PC-3 (cell line): Measurements from ENCODE around the gene IL1RAPL2. TPM values are rescaled to one million over a fixed set of nuclear protein-coding genes. Genes with fewer than 3 reads are reported as not detected.

Experiments used
- ATAC-seq: fragments of 200-7000 bp; cut with Tn5 transposase; 2 replicates; pipeline ENCODE4 v1.9.1; 2020; ENCODE audit warnings: mild to moderate bottlenecking, moderate library complexity
- BruUV-seq: library from RNA; stranded (reverse); fragments of 400-500 nt; replicated peaks from 2 replicates; lab custom pipeline; 2021; lab: Mats Ljungman, UMichigan
- CTCF ChIA-PET: fragments of 300-600 bp; sonication (Branson Sonifier 250); formaldehyde crosslinking; loops from one replicate; lab custom pipeline; 2022; ENCODE audit warnings: antibody characterized with exemption; lab: Charles Lee
- POLR2A ChIA-PET: fragments of 300-600 bp; sonication (Branson Sonifier 250); formaldehyde crosslinking; loops from one replicate; lab custom pipeline; 2022; ENCODE audit warnings: antibody characterized with exemption; ENCODE audit not compliant: unreplicated experiment; lab: Charles Lee
- DNase-seq: peaks from one replicate; pipeline ENCODE4 v3.0.0-alpha.2; 2015
- H2AFZ ChIP-seq: fragments of 300-600 bp; sonication (generic); 2 replicates; pipeline ENCODE4 v1.6.0; 2016; ENCODE audit warnings: antibody characterized with exemption, low read length
- H3F3A ChIP-seq: fragments of 300-600 bp; sonication (generic); one replicate; pipeline ENCODE4 v1.6.0; 2017; ENCODE audit warnings: antibody characterized with exemption, low read length, control low read depth, mild to moderate bottlenecking; ENCODE audit not compliant: unreplicated experiment
- H3K27ac ChIP-seq: fragments of 300-600 bp; sonication (generic); 2 replicates; pipeline ENCODE4 v1.5.1; 2016; ENCODE audit warnings: mild to moderate bottlenecking, low read length
- H3K27me3 ChIP-seq: fragments of 300-600 bp; sonication (generic); 2 replicates; pipeline ENCODE4 v1.6.1; 2016; ENCODE audit warnings: low read length, mixed read lengths
- H3K36me3 ChIP-seq: fragments of 300-600 bp; sonication (generic); 2 replicates; pipeline ENCODE4 v1.6.1; 2016; ENCODE audit warnings: low read depth, mixed run types, low read length, mixed read lengths
- H3K4me1 ChIP-seq: fragments of 300-600 bp; sonication (generic); 2 replicates; pipeline ENCODE4 v1.5.1; 2016; ENCODE audit warnings: low read length; ENCODE audit not compliant: insufficient read depth
- H3K4me2 ChIP-seq: fragments of 300-600 bp; sonication (generic); 2 replicates; pipeline ENCODE4 v1.6.0; 2016; ENCODE audit warnings: low read length
- H3K4me3 ChIP-seq: fragments of 300-600 bp; sonication (generic); 2 replicates; pipeline ENCODE4 v1.5.1; 2016; ENCODE audit warnings: mild to moderate bottlenecking, low read length, mixed read lengths
- H3K79me2 ChIP-seq: fragments of 300-600 bp; sonication (generic); 2 replicates; pipeline ENCODE4 v1.6.1; 2017; ENCODE audit warnings: low read length, mixed read lengths
- H3K9ac ChIP-seq: fragments of 300-600 bp; sonication (generic); 2 replicates; pipeline ENCODE4 v1.6.0; 2016; ENCODE audit warnings: mild to moderate bottlenecking, low read length
- H3K9me2 ChIP-seq: fragments of 300-600 bp; sonication (generic); replicated peaks from 2 replicates; pipeline ENCODE4 v1.6.1; 2016; ENCODE audit warnings: mixed run types, low read length, mixed read lengths
- H3K9me3 ChIP-seq: fragments of 300-600 bp; sonication (generic); 2 replicates; pipeline ENCODE4 v1.6.1; 2016; ENCODE audit warnings: low read length, mixed read lengths
- H4K20me1 ChIP-seq: fragments of 300-600 bp; sonication (generic); 2 replicates; pipeline ENCODE4 v1.6.1; 2016; ENCODE audit warnings: low read length, mixed read lengths
- CTCF ChIP-seq: fragments of 300-600 bp; sonication (generic); conservative IDR thresholded peaks from 2 replicates; pipeline ENCODE4 v1.5.1; 2017; ENCODE audit warnings: antibody characterized with exemption, low read depth, mild to moderate bottlenecking, low read length
- EZH2 ChIP-seq: fragments of 300-600 bp; sonication (generic); IDR thresholded peaks from one replicate; pipeline ENCODE4 v1.6.1; 2017; ENCODE audit warnings: antibody characterized with exemption, mild to moderate bottlenecking, low read length; ENCODE audit not compliant: unreplicated experiment
- EZH2phosphoT487 ChIP-seq: fragments of 300-600 bp; sonication (generic); IDR thresholded peaks from 2 replicates; pipeline ENCODE4 v1.6.1; 2018; ENCODE audit warnings: mild to moderate bottlenecking, antibody characterized with exemption, low read length, borderline replicate concordance
- intact Hi-C: fragments of 100-400 bp; cut with micrococcal nuclease; formaldehyde crosslinking; loops from 2 replicates; pipeline ENCODE4 v1.9.0; 2023
- total RNA-seq: library from RNA; depleted of rRNA; stranded (reverse); fragments of >200 nt; gene quantifications from 2 replicates; pipeline ENCODE4 v1.2.3, GENCODE V29; 2014

IL1RAPL2 gene
- total RNA-seq, 1 experiment from 2014 or later: 0.62 TPM

GRCh38 chrX:105550043-105550663 lies 984.2 kb downstream of the IL1RAPL2 start:
- Histone ChIP-seq H3K27ac (no peak overlapping the region), H3K36me3 (no peaks in the 10 kb centered on the region), H3F3A (no peaks in the 10 kb centered on the region), H3K4me1 (peaks cover 12% of the 10 kb centered on the region), H3K79me2 (no peaks in the 10 kb centered on the region), H3K4me3 (no peak overlapping the region), H3K9me3 (no peaks in the 10 kb centered on the region), H3K9ac (no peak overlapping the region), H3K9me2 (no peaks in the 10 kb centered on the region), H2AFZ (no peak overlapping the region), H4K20me1 (no peaks in the 10 kb centered on the region), H3K4me2 (no peak overlapping the region), H3K27me3 (no peaks in the 10 kb centered on the region)
- DNase-seq: no peak
- no TSS peak for BruUV-seq
- POLR2A ChIA-PET: no interaction called here
- no peak for ATAC-seq
- CTCF ChIA-PET: no interaction called here
- TF ChIP-seq CTCF (no peak), EZH2 (no peak), EZH2phosphoT487 (no peak)
- intact Hi-C loops: loop anchor here (5.0 kb wide), 2 partner anchors 57 to 147 kb away; no protein-coding TSS in a partner anchor

DNA sequence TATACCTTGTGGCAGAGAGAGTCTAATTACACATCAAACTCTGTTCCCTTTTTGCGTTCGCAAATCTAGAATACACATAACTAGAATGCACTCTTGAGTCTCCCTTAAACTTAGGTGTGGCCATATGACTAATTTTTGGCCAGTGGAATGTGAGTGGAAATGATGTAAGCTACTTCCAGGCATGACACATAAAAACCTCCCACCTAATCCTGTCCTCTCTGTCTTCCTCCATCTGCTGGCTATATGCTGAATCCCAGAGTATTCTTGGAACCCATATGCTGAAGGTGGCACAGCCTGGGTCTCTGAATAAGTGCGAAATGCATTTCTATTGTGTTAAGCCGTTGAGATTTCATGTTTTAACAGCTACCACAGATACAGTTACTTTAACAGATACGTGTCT lies 986.4 kb downstream of the IL1RAPL2 start:
- DNase-seq (peak; percentile 88), ATAC-seq (peak; percentile 99)
- peak overlapping the region; percentile 29; the same call in 1 of the 2 replicates for H3K4me2 ChIP-seq
- no peak overlapping the region for H2AFZ ChIP-seq
- POLR2A ChIA-PET: interaction anchor here (0.6 kb wide), 1 partner anchor 220 kb away, joined by 3 read pairs; no protein-coding TSS in a partner anchor
- no TSS peak for BruUV-seq
- H3K4me1 ChIP-seq: peaks cover 12% of the 10 kb centered on the region
- no peaks in the 10 kb centered on the region for H3K79me2 ChIP-seq
- peak overlapping the region; percentile 45 for H3K27ac ChIP-seq
- TF ChIP-seq EZH2 (no peak), CTCF (peak; percentile 58)
- no peaks in the 10 kb centered on the region for H3K36me3 ChIP-seq
- no peaks in the 10 kb centered on the region for H4K20me1 ChIP-seq
- CTCF ChIA-PET: interaction anchor here (0.6 kb wide), 2 partner anchors 239 to 415 kb away, joined by 3 read pairs; no protein-coding TSS in a partner anchor
- H3K9me3 ChIP-seq: no peaks in the 10 kb centered on the region
- H3K9ac ChIP-seq: no peak overlapping the region
- H3K4me3 ChIP-seq: no peak overlapping the region
- H3K9me2 ChIP-seq: no peaks in the 10 kb centered on the region
- H3K27me3 ChIP-seq: no peaks in the 10 kb centered on the region
- intact Hi-C loops: loop anchor here (2.0 to 5.0 kb wide), 3 partner anchors 55 to 238 kb away; no protein-coding TSS in a partner anchor
- no peaks in the 10 kb centered on the region for H3F3A ChIP-seq

DNA sequence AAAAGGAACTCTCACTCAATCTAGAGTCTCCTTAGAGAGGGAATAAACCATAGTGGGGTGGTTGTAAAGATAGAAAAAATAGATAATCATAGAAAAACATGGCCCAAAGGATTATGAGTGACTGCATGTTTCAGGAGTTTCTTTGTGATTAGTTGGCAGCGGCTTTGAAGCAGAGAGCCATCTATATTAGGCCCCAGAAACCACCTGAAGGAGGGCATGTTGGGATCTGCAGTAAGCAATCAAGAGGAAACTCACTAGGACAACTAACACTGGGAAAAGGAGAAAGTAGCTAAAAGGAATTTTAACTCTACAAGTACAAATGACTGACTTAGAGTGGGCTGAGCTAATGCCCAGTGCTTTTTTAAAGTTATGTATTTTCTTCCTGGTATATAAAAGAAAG lies 987.1 kb downstream of the IL1RAPL2 start:
- intact Hi-C loops: loop anchor here (2.0 to 5.0 kb wide), 3 partner anchors 54 to 238 kb away; no protein-coding TSS in a partner anchor
- Histone ChIP-seq H3K9me2 (no peaks in the 10 kb centered on the region), H3K9ac (no peak overlapping the region), H3K4me3 (no peak overlapping the region), H3K79me2 (no peaks in the 10 kb centered on the region), H3K4me1 (peaks cover 12% of the 10 kb centered on the region), H3K27ac (no peak overlapping the region), H4K20me1 (no peaks in the 10 kb centered on the region), H3K4me2 (no peak overlapping the region), H3K27me3 (no peaks in the 10 kb centered on the region), H3F3A (no peaks in the 10 kb centered on the region), H3K9me3 (no peaks in the 10 kb centered on the region), H3K36me3 (no peaks in the 10 kb centered on the region), H2AFZ (no peak overlapping the region)
- ChIA-PET CTCF (interaction anchor here (0.6 kb wide), 1 partner anchor 239 kb away, joined by 3 read pairs; no protein-coding TSS in a partner anchor), POLR2A (no interaction called here)
- DNase-seq (no peak), ATAC-seq (no peak)
- BruUV-seq: no TSS peak
- TF ChIP-seq CTCF (no peak), EZH2 (no peak), EZH2phosphoT487 (no peak)
